ENCODE results near the gene SEPTIN2.

- no peak for TF ChIP-seq ZFP30 (CRISPR knock-in tag; IDR thresholded peaks at IDR 0.05)
- no peak for TF ChIP-seq ZNF70 (CRISPR knock-in tag; IDR thresholded peaks at IDR 0.05)
- TF ChIP-seq GLIS3 (CRISPR knock-in tag; IDR thresholded peaks at IDR 0.05), result no peak
- TF ChIP-seq ESRRG (CRISPR knock-in tag; IDR thresholded peaks at IDR 0.05), result no peak
- TF ChIP-seq ZNF8 (CRISPR knock-in tag; IDR thresholded peaks at IDR 0.05), result no peak
- TF ChIP-seq ISL1 (CRISPR knock-in tag; IDR thresholded peaks at IDR 0.05), result no peak
- TF ChIP-seq CSDC2 (CRISPR knock-in tag; IDR thresholded peaks at IDR 0.05), result no peak
- no peak for TF ChIP-seq ARNTL (CRISPR knock-in tag; IDR thresholded peaks at IDR 0.05; ENCODE audit: borderline replicate concordance, low read depth)
- TF ChIP-seq ZFP3 (CRISPR knock-in tag; IDR thresholded peaks at IDR 0.05), result no peak
- TF ChIP-seq ZC3H10 (CRISPR knock-in tag; IDR thresholded peaks at IDR 0.05), result no peak
- no peak for TF ChIP-seq BACH2 (CRISPR knock-in tag; IDR thresholded peaks at IDR 0.05; ENCODE audit: borderline replicate concordance)
These were observed 27.3 kb upstream of the SEPTIN2 start for GRCh38 chr2:241288324-241288888.
